ENCODE results near the gene CACNA2D2. TPM values are rescaled to one million over a fixed set of nuclear protein-coding genes. Genes with fewer than 3 reads are reported as not detected.

The CACNA2D2 gene
- total RNA-seq, 4 donors from 2014 or later: 1.1 to 2.0 (median 1.6) TPM

- intact Hi-C loops (cut with DNase I; ENCODE audit: low total_unique reads): no loop called here
- TF ChIP-seq POLR2A (IDR thresholded peaks at IDR 0.05): no peak
- TF ChIP-seq, protein P1, sequence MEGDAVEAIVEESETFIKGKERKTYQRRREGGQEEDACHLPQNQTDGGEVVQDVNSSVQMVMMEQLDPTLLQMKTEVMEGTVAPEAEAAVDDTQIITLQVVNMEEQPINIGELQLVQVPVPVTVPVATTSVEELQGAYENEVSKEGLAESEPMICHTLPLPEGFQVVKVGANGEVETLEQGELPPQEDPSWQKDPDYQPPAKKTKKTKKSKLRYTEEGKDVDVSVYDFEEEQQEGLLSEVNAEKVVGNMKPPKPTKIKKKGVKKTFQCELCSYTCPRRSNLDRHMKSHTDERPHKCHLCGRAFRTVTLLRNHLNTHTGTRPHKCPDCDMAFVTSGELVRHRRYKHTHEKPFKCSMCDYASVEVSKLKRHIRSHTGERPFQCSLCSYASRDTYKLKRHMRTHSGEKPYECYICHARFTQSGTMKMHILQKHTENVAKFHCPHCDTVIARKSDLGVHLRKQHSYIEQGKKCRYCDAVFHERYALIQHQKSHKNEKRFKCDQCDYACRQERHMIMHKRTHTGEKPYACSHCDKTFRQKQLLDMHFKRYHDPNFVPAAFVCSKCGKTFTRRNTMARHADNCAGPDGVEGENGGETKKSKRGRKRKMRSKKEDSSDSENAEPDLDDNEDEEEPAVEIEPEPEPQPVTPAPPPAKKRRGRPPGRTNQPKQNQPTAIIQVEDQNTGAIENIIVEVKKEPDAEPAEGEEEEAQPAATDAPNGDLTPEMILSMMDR (IDR thresholded peaks at IDR 0.05): no peak
- WGBS, 2 donors: 69 to 72% methylated on average over 5 of the region's 5 CpGs
- peak in 1 of 2 donors; percentile 17 for DNase-seq (ENCODE audit: low spot score in 2 of 2)
- H3K4me3 ChIP-seq (ENCODE audit: low read depth, poor library complexity, severe bottlenecking): no peak overlapping the region
Measured at GRCh38 chr3:50415816-50416215, 87.6 kb downstream of the CACNA2D2 start.

- intact Hi-C loops (cut with DNase I; ENCODE audit: low total_unique reads): no loop called here
- DNase-seq (ENCODE audit: low spot score in 2 of 2): no peak
- no peak overlapping the region for H3K4me3 ChIP-seq (ENCODE audit: low read depth, poor library complexity, severe bottlenecking)
- WGBS, 2 donors: 65 to 77% methylated on average over 3 to 4 of the region's 4 CpGs
- TF ChIP-seq, protein P1 (IDR thresholded peaks at IDR 0.05): no peak
- no peak for TF ChIP-seq POLR2A (IDR thresholded peaks at IDR 0.05)
Measured at GRCh38 chr3:50415061-50415460, 88.4 kb downstream of the CACNA2D2 start.

GRCh38 chr3:50414616-50415015 lies 88.8 kb downstream of the CACNA2D2 start:
- intact Hi-C loops (cut with DNase I; ENCODE audit: low total_unique reads): no loop called here
- TF ChIP-seq, protein P1 (IDR thresholded peaks at IDR 0.05): no peak
- TF ChIP-seq POLR2A (IDR thresholded peaks at IDR 0.05): no peak
- no peak for DNase-seq (ENCODE audit: low spot score in 2 of 2)
- H3K4me3 ChIP-seq (ENCODE audit: low read depth, poor library complexity, severe bottlenecking): no peak overlapping the region
- 83 to 90% methylated on average over 14 of the region's 14 CpGs for WGBS, 2 donors

- H3K4me3 ChIP-seq (ENCODE audit: low read depth, poor library complexity, severe bottlenecking): no peak overlapping the region
- intact Hi-C loops (cut with DNase I; ENCODE audit: low total_unique reads): no loop called here
- WGBS, 2 donors: 75 to 83% methylated on average over 11 of the region's 11 CpGs
- no peak for DNase-seq (ENCODE audit: low spot score in 2 of 2)
- no peak for TF ChIP-seq POLR2A (IDR thresholded peaks at IDR 0.05)
- TF ChIP-seq, protein P1 (IDR thresholded peaks at IDR 0.05): no peak
Measured at GRCh38 chr3:50412231-50412754, 91.1 kb downstream of the CACNA2D2 start.

DNA sequence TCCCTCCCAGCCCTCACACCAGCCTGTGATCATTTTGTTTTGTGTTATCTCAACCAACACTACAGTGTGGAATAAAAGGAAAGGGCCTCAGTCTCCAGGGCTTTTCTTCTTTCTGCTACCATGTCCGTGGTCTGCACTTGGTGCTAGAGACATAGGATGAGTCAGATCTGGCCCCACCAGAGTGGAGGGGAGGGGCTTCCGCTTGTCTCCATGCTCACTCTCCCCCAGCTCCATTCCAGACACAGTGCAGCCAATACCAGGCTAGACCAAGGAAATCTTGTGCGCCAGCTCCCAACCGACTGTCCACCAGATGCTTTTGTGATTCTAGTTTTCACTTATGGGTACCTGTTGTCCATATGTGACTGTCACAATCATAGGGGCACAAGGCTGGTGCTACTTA lies 92.2 kb downstream of the CACNA2D2 start:
- TF ChIP-seq, protein P1 (IDR thresholded peaks at IDR 0.05): no peak
- TF ChIP-seq POLR2A (IDR thresholded peaks at IDR 0.05): no peak
- no peak overlapping the region for H3K4me3 ChIP-seq (ENCODE audit: low read depth, poor library complexity, severe bottlenecking)
- WGBS, 2 donors: 79 to 84% methylated on average over 3 to 4 of the region's 4 CpGs
- DNase-seq (ENCODE audit: low spot score in 2 of 2): no peak
- intact Hi-C loops (cut with DNase I; ENCODE audit: low total_unique reads): no loop called here

GRCh38 chr3:50410608-50411139 lies 92.8 kb downstream of the CACNA2D2 start:
- DNase-seq (ENCODE audit: low spot score in 2 of 2): no peak
- 71 to 85% methylated on average over 3 of the region's 3 CpGs for WGBS, 2 donors
- H3K4me3 ChIP-seq (ENCODE audit: low read depth, poor library complexity, severe bottlenecking): no peak overlapping the region
- no peak for TF ChIP-seq POLR2A (IDR thresholded peaks at IDR 0.05)
- TF ChIP-seq, protein P1 (IDR thresholded peaks at IDR 0.05): no peak
- intact Hi-C loops (cut with DNase I; ENCODE audit: low total_unique reads): no loop called here

Measured in lower leg skin (tissue), 4 donors.